ENCODE measurements around the gene KNG1. TPM values are rescaled to one million over a fixed set of nuclear protein-coding genes. Genes with fewer than 3 reads are reported as not detected.

The KNG1 gene
- total RNA-seq, 4 donors from 2014 or later, result not detected

- TF ChIP-seq, protein P1, sequence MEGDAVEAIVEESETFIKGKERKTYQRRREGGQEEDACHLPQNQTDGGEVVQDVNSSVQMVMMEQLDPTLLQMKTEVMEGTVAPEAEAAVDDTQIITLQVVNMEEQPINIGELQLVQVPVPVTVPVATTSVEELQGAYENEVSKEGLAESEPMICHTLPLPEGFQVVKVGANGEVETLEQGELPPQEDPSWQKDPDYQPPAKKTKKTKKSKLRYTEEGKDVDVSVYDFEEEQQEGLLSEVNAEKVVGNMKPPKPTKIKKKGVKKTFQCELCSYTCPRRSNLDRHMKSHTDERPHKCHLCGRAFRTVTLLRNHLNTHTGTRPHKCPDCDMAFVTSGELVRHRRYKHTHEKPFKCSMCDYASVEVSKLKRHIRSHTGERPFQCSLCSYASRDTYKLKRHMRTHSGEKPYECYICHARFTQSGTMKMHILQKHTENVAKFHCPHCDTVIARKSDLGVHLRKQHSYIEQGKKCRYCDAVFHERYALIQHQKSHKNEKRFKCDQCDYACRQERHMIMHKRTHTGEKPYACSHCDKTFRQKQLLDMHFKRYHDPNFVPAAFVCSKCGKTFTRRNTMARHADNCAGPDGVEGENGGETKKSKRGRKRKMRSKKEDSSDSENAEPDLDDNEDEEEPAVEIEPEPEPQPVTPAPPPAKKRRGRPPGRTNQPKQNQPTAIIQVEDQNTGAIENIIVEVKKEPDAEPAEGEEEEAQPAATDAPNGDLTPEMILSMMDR (IDR thresholded peaks at IDR 0.05; ENCODE audit: low read depth), result no peak
These were observed 43.1 kb downstream of the KNG1 start for GRCh38 chr3:186760141-186760833.

GRCh38 chr3:186760897-186761447 is 43.8 kb downstream of the KNG1 start:
- TF ChIP-seq, protein P1 (IDR thresholded peaks at IDR 0.05; ENCODE audit: low read depth), result no peak

DNA sequence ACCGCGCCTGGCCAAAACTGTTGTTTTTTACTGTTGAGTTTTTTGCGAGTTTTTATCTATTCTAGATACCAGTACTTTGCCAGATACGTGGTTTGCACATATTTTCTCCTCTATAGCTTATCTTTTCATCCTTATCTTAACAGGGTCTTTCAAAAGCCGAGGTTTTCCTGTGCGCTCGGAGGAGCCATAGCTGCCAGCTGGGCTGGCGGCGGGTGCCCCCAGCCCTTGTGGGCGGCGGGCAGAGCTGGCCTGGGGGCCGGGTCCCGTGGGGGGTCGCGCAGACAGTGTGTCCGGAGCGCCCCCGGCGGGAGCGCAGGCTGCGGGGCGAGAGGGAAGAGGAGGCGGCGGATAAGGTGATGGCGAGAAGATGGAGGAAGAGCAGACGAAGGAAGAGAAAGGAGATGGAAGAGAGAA is 55.1 kb downstream of the KNG1 start:
- TF ChIP-seq, protein P1 (IDR thresholded peaks at IDR 0.05; ENCODE audit: low read depth), result no peak

GRCh38 chr3:186772701-186773417 is 55.7 kb downstream of the KNG1 start:
- TF ChIP-seq, protein P1 (IDR thresholded peaks at IDR 0.05; ENCODE audit: low read depth), result no peak

DNA sequence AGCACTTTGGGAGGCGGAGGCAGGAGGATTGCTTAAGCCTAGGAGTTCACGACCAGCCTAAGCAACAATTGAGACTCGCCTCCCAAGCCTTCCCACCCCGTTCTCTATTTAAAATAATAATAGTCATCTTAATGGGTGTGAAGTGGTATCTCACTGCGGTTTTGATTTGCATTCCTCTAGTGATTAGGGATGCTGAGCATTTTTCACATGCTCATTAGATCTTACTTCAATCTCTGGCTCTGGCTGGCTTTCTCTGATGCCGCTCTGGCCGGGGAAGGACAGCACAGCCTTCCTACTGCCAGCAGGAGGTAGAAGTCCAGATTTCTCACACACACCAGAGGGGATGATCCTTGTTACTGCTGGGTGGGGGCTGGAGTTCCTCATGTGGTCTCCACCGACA is 58.8 kb downstream of the KNG1 start:
- TF ChIP-seq, protein P1 (IDR thresholded peaks at IDR 0.05; ENCODE audit: low read depth), result no peak

GRCh38 chr3:186779204-186779603 is 62.0 kb downstream of the KNG1 start:
- TF ChIP-seq, protein P1 (IDR thresholded peaks at IDR 0.05; ENCODE audit: low read depth), result no peak

- TF ChIP-seq, protein P1 (IDR thresholded peaks at IDR 0.05; ENCODE audit: low read depth), result no peak
These were observed 65.4 kb downstream of the KNG1 start for GRCh38 chr3:186782542-186783057.
